Endothelial cell of umbilical vein (primary cell): ENCODE data around the gene JCHAIN. TPM values are rescaled to one million over a fixed set of nuclear protein-coding genes. Genes with fewer than 3 reads are reported as not detected.

Source experiments
- BruUV-seq: library from RNA; stranded (reverse); fragments of 400-500 nt; replicated peaks from 2 replicates; lab custom pipeline; 2021; lab: Mats Ljungman, UMichigan
- CTCF ChIA-PET: fragments of 300-600, 350-600 bp; sonication (Branson Sonifier 250); formaldehyde crosslinking; loops from one replicate; lab custom pipeline; 2021; ENCODE audit warnings: antibody characterized with exemption, inconsistent platforms; lab: Charles Lee
- POLR2A ChIA-PET: fragments of 300-600, 350-600 bp; sonication (Branson Sonifier 250); formaldehyde crosslinking; loops from one replicate; lab custom pipeline; 2021; ENCODE audit warnings: antibody characterized with exemption, inconsistent platforms; lab: Charles Lee
- DNase-seq: peaks from one replicate; pipeline ENCODE4 v3.0.0-alpha.2; 2011; ENCODE audit warnings: low read depth, low spot score
- FAIRE-seq: peaks from 2 replicates; lab custom pipeline; 2011; peaks lifted over from hg19 to GRCh38; lab: Jason Lieb, UNC
- H2AFZ ChIP-seq: 2 replicates; pipeline ENCODE4 v1.6.0; 2012; ENCODE audit warnings: low read depth, low read length, control low read depth, inconsistent platforms
- H3K27ac ChIP-seq: 2 replicates; pipeline ENCODE4 v1.5.1; 2011; ENCODE audit warnings: low read depth, mild to moderate bottlenecking, control low read depth, low read length, moderate library complexity; ENCODE audit not compliant: insufficient read depth
- H3K27me3 ChIP-seq, 2 experiments: 2 replicates each; pipeline versions ENCODE4 v1.6.0 to v1.6.1; 2011; ENCODE audit warnings: low read length in 2 of 2, mixed read lengths in 1 of 2; ENCODE audit not compliant: control insufficient read depth in 2 of 2, insufficient read depth in 2 of 2
- H3K36me3 ChIP-seq, 2 experiments: 2 replicates in 1 of 2; 3 replicates in 1 of 2; pipeline ENCODE4 v1.5.1; 2011; ENCODE audit warnings: low read length in 2 of 2, mild to moderate bottlenecking in 1 of 2, moderate library complexity in 1 of 2; ENCODE audit not compliant: control insufficient read depth in 2 of 2, insufficient read depth in 2 of 2; ENCODE audit errors: extremely low read depth in 1 of 2
- H3K4me1 ChIP-seq: 3 replicates; pipeline ENCODE4 v1.5.1; 2011; ENCODE audit warnings: mild to moderate bottlenecking, low read length; ENCODE audit not compliant: control insufficient read depth, insufficient read depth; ENCODE audit errors: extremely low read depth
- H3K4me2 ChIP-seq: 2 replicates; pipeline ENCODE4 v1.6.1; 2011; ENCODE audit warnings: low read length, control low read depth, mixed read lengths; ENCODE audit not compliant: insufficient read depth
- H3K4me3 ChIP-seq, 3 experiments: fragments of 200-600 bp in 1 of 3; sonication (generic), shearing (Covaris generic) in 1 of 3; replicated peaks in 1 of 3; 2 replicates each; pipeline ENCODE4 v1.5.1; 2011 to 2016; ENCODE audit warnings: control low read depth in 3 of 3, low read length in 3 of 3, mild to moderate bottlenecking in 2 of 3, inconsistent platforms in 1 of 3, low read depth in 1 of 3, moderate library complexity in 1 of 3; ENCODE audit not compliant: insufficient read depth in 1 of 3
- H3K79me2 ChIP-seq: 2 replicates; pipeline ENCODE4 v1.6.0; 2012; ENCODE audit warnings: low read length, inconsistent platforms; ENCODE audit not compliant: control insufficient read depth, insufficient read depth
- H3K9ac ChIP-seq: replicated peaks from 2 replicates; pipeline ENCODE3; 2011; ENCODE audit warnings: low read length, control low read depth; ENCODE audit not compliant: insufficient read depth; ENCODE audit errors: extremely low read depth
- H3K9me1 ChIP-seq: replicated peaks from 3 replicates; pipeline ENCODE4 v1.6.0; 2011; ENCODE audit warnings: mild to moderate bottlenecking, low read length; ENCODE audit not compliant: control insufficient read depth, insufficient read depth; ENCODE audit errors: extremely low read depth
- H3K9me3 ChIP-seq: replicated peaks from 2 replicates; pipeline ENCODE4 v1.5.1; 2012; ENCODE audit warnings: low read length, inconsistent platforms; ENCODE audit not compliant: control insufficient read depth, insufficient read depth
- H4K20me1 ChIP-seq: replicated peaks from 2 replicates; pipeline ENCODE3; 2011; ENCODE audit warnings: mild to moderate bottlenecking, low read length; ENCODE audit not compliant: control insufficient read depth, insufficient read depth; ENCODE audit errors: extremely low read depth
- CTCF ChIP-seq, 2 donors: IDR thresholded peaks; 1 replicate in 1 of 2; 2 replicates in 1 of 2; pipeline ENCODE4 v1.5.1; 2011; ENCODE audit warnings: low read length in 2 of 2, mild to moderate bottlenecking in 2 of 2, moderate library complexity in 2 of 2, control low read depth in 1 of 2, inconsistent platforms in 1 of 2, low read depth in 1 of 2; ENCODE audit not compliant: insufficient read depth in 1 of 2; ENCODE audit errors: extremely low read depth in 1 of 2
- EZH2 ChIP-seq: IDR thresholded peaks from 2 replicates; pipeline ENCODE4 v1.6.1; 2012; ENCODE audit warnings: borderline replicate concordance, low read depth, mild to moderate bottlenecking, moderate library complexity, low read length, inconsistent platforms; ENCODE audit not compliant: severe bottlenecking
- FOS ChIP-seq: IDR thresholded peaks from 2 replicates; pipeline ENCODE4 v1.6.1; 2011; ENCODE audit warnings: mild to moderate bottlenecking, low read length, moderate library complexity, borderline replicate concordance; ENCODE audit not compliant: insufficient read depth
- GATA2 ChIP-seq: IDR thresholded peaks from 2 replicates; pipeline ENCODE4 v1.7.0; 2011; ENCODE audit warnings: low read depth, mild to moderate bottlenecking, moderate library complexity, mixed read lengths, low read length; ENCODE audit not compliant: insufficient read length, insufficient read depth
- JUN ChIP-seq: IDR thresholded peaks from 2 replicates; pipeline ENCODE4 v1.6.1; 2011; ENCODE audit warnings: borderline replicate concordance, low read depth; ENCODE audit not compliant: insufficient read length, insufficient read depth
- MAX ChIP-seq: IDR thresholded peaks from 2 replicates; pipeline ENCODE4 v1.6.1; 2011; ENCODE audit not compliant: insufficient read depth, insufficient read length
- MYC ChIP-seq: IDR thresholded peaks from one replicate; pipeline ENCODE4 v1.6.1; 2011; ENCODE audit warnings: mild to moderate bottlenecking, low read depth, low read length
- POLR2A ChIP-seq: IDR thresholded peaks from 2 replicates; pipeline ENCODE4 v1.6.1; 2012; ENCODE audit warnings: low read depth, mild to moderate bottlenecking, control low read depth, low read length
- POLR2AphosphoS5 ChIP-seq: IDR thresholded peaks from 2 replicates; pipeline ENCODE4 v1.6.1; 2012; ENCODE audit warnings: low read depth, mild to moderate bottlenecking, control low read depth, low read length, moderate library complexity; ENCODE audit not compliant: insufficient read depth
- dilution Hi-C: fragments of 300-500 bp; cut with MboI; formaldehyde crosslinking; loops from one replicate; pipeline ENCODE4 v1.15.0; 2019; ENCODE audit warnings: low sequenced_read_pairs; ENCODE audit not compliant: extremely low pct_ligation_motif_present
- intact Hi-C: fragments of 100-400 bp; cut with micrococcal nuclease; formaldehyde crosslinking; loops from one replicate; pipeline ENCODE4 v1.10.0; 2022
- polyA plus RNA-seq, 4 experiments: library from polyadenylated mRNA; depleted of rRNA in 3 of 4; stranded (reverse) in 3 of 4; unstranded in 1 of 4; fragments of >200 nt; gene quantifications; 2 replicates each; pipeline versions ENCODE4 v1.2.1 to v1.2.3, GENCODE V29; 2011 to 2012; ENCODE audit warnings: missing spikeins in 1 of 4
- total RNA-seq: library from RNA; stranded (reverse); gene quantifications from 2 replicates; pipeline ENCODE4 v1.2.3, GENCODE V29; 2021

JCHAIN gene
- total and polyA plus RNA-seq, 2 donors (not counting 3 experiments of a cell fraction or from before 2014, with no cell fraction given), result not detected

- no peaks in the 10 kb centered on the region for H3K4me1 ChIP-seq
- H4K20me1 ChIP-seq, result no peaks in the 10 kb centered on the region
- TF ChIP-seq POLR2AphosphoS5, result no peak
- TF ChIP-seq EZH2, result no peak
- TF ChIP-seq MAX, result no peak
- no peak for TF ChIP-seq GATA2
- TF ChIP-seq JUN, result no peak
- TF ChIP-seq POLR2A, result no peak
- no peak for TF ChIP-seq MYC
- no peak for TF ChIP-seq FOS
- TF ChIP-seq CTCF (IDR thresholded peaks at IDR 0.05; ENCODE audit: extremely low read depth in 1 of 2, insufficient read depth in 1 of 2, low read depth in 1 of 2, low read length in 2 of 2), result no peak
- H3K4me2 ChIP-seq, result no peak overlapping the region
- POLR2A ChIA-PET, result no interaction called here
- H2AFZ ChIP-seq, result no peak overlapping the region
- H3K36me3 ChIP-seq, result no peaks in the 10 kb centered on the region
- no peaks in the 10 kb centered on the region for H3K79me2 ChIP-seq
- CTCF ChIA-PET, result interaction anchor here (1.0 to 2.9 kb wide), 6 partner anchors 9 to 38 kb away, joined by 3 to 16 read pairs (median 4); no protein-coding TSS in a partner anchor
- no peak overlapping the region for H3K4me3 ChIP-seq
- dilution Hi-C loops, result no loop called here
- BruUV-seq, result no TSS peak
- no peaks in the 10 kb centered on the region for H3K9me3 ChIP-seq
- no peak for FAIRE-seq
- no peak for DNase-seq
- H3K27me3 ChIP-seq, result peaks cover 9 to 31% of the 10 kb centered on the region in 2 experiments
- H3K9ac ChIP-seq, result no peak overlapping the region
- intact Hi-C loops, result no loop called here
- H3K27ac ChIP-seq, result no peak overlapping the region
- no peaks in the 10 kb centered on the region for H3K9me1 ChIP-seq
Observed at GRCh38 chr4:70614184-70614555, 52.1 kb downstream of the JCHAIN start.
